ENCODE results near the gene FHIP1B.
"Not testable (repeated sequence)": the region's sequence is repeated elsewhere in the genome, so short reads cannot be mapped to it uniquely, and the experiment has no call there.

The FHIP1B gene

GRCh38 chr11:6234387-6235107 lies at the start of gene FHIP1B:
Gene FHIP1B (minus strand): TSS chr11:6234636. CDS start chr11:6224516, 10,120 bp downstream.
- DNase-seq, result peak; percentile 100

DNA sequence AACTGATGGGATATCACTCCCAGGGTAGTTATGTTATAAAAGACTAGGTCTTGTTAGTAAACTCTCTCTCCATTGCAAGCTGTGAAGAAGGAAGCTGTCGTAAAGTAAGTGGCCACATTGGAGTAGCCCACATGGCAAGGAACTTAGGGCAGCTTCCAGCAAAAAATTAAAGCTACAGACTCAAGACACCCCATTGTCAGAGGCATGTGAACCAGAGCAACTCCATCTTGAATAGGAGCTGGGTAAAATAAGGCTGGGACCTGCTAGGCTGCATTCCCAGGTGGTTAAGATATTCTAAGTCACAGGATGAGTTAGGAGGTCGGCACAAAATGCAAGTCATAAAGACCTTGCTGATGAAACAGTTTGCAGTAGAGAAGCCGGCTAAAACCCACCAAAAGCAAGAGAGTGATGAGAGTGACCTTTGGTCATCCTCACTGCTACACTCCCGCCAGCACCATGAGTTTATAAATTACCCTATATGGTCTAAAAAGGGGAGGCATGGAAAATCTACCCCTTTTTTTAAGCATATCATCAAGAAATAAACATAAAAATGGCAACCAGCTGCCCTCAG lies 49.1 kb upstream of the FHIP1B start:
- DNase-seq, result no peak

DNA sequence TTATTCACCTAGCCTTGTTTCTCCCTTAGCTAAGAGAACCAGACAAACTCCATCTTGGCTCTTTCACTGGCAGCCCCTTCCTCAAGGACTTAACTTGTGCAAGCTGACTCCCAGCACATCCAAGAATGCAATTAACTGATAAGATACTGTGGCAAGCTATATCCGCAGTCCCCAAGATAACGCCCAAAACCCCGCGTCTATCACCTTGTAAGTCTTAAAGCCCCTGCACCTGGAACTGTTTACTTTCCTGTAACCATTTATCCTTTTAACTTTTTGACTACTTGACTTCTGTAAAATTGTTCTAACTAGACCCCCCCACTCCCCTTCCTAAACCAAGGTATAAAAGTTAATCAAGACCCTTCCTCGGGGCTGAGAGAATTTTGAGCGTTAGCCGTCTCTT lies 46.4 kb upstream of the FHIP1B start:
- DNase-seq, result not testable (repeated sequence)

GRCh38 chr11:6273188-6273587 lies 38.8 kb upstream of the FHIP1B start:
- DNase-seq, result no peak

DNA sequence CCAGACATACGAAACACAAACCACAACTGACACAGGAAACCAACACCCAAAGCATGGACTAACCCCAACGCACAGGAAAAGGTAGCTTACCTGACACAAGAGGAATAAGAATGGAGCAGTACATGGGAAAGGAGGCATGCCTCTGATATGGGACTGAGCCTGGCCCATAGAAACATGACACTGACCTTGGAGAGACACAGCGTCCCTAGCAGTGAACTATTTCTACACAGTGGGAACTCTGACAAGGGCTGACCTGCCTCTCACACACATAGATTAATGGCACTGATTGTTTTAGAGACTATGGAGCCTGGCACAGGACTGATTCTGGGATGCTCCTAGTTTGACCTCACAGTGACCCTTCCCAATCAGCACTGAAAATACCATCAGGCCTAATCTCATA lies 37.2 kb upstream of the FHIP1B start:
- no peak for DNase-seq

GRCh38 chr11:6270584-6271246 lies 36.3 kb upstream of the FHIP1B start:
- DNase-seq, result no peak

- DNase-seq, result no peak
Measured at GRCh38 chr11:6269994-6270393, 35.6 kb upstream of the FHIP1B start.

- no peak for DNase-seq
Measured at GRCh38 chr11:6268820-6269219, 34.4 kb upstream of the FHIP1B start.

DNA sequence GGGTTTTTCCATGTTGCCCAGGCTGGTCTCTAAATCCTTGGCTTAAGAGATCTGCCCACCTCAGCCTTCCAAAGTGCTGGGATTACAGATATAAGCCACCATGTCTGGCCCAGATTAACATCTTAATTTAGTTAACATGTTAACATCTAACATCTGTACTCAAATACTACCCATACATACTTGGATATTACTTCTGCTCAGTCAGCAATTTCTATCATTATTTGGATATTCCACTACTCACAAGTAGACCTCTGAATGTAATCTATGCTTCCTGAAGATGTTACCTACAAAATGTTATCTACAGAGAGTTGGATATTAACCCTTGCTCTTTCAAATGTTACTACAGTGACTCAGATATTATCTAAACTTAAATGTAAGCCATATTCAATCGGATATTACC lies 29.2 kb upstream of the FHIP1B start:
- no peak for DNase-seq

GRCh38 chr11:6260207-6260726 lies 25.8 kb upstream of the FHIP1B start:
- no peak for DNase-seq

DNA sequence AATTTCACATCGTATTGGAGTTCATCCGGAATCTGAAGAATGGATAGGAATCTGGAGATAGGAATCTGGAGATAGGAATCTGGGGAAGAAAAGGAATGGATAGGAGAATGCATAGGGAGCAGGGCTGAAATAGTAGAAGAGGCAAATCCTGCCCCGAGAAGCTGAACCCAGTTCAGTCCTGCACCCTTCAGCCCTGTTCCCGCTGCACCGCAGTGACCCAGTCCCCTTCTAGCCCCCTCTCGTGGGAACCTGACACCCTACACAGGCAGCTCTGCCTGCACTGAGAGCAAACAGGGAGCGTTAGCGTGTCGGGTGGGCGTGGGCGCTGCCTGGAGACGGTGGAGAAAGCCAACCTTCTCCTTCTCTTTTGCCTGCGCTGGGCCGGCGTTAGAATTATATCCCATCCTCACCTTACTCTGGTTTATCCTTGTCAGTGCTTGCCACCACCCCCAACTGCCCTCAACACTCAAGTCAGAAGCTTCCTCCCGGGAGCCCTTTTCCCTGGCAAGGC lies 24.2 kb upstream of the FHIP1B start:
- no peak for DNase-seq

GRCh38 chr11:6258141-6258540 lies 23.7 kb upstream of the FHIP1B start:
- no peak for DNase-seq

DNA sequence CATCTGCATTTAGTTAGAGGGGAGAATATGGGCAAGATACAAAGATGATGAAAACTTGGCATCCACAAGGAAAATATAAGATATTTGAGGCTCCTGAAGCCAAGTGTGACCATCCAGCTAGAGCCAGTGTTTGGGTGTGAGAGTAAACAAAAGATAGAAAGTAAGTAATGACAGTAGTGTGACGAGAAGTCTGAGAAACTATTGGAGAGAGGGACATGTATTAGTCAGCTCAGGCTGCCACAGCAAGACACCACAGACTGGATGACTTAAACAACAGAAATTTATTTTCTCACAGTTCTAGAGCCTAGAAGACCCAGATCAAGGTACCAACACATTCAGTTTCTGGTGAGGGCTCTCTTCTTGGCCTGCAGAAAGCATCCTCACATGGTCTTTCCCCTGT lies 18.8 kb upstream of the FHIP1B start:
- no peak for DNase-seq

- no peak for DNase-seq
Measured at GRCh38 chr11:6251990-6252473, 17.6 kb upstream of the FHIP1B start.

DNA sequence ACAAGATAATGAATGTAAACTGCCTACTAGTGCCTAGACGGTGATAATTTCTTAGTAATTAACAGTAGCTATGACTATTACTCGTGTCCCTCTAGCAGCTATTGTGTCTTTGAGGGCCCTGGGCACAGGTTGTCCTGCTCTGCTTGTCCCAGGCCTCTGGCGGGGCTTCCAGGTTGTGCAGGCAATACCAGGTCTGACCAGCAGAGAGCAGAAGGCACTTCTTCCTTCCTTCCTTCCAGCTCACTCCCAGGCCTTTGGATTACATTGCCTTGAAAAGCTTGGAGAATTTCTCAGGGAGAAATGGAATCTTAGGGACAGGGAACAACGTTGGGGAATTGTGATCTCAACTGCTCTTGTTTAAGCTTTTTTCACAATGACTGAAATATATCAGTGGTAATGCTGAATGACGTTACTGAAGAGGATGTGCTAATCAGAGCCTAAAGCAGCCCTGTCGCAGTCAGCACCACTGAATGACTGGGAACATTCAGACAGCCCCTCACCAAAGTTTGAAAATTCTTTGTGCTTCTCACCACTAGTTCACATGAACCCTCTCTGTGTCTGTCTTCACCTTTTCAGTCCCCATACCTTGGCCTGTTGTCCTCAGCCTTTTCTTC lies 16.8 kb upstream of the FHIP1B start:
- DNase-seq, result peak; percentile 58

DNA sequence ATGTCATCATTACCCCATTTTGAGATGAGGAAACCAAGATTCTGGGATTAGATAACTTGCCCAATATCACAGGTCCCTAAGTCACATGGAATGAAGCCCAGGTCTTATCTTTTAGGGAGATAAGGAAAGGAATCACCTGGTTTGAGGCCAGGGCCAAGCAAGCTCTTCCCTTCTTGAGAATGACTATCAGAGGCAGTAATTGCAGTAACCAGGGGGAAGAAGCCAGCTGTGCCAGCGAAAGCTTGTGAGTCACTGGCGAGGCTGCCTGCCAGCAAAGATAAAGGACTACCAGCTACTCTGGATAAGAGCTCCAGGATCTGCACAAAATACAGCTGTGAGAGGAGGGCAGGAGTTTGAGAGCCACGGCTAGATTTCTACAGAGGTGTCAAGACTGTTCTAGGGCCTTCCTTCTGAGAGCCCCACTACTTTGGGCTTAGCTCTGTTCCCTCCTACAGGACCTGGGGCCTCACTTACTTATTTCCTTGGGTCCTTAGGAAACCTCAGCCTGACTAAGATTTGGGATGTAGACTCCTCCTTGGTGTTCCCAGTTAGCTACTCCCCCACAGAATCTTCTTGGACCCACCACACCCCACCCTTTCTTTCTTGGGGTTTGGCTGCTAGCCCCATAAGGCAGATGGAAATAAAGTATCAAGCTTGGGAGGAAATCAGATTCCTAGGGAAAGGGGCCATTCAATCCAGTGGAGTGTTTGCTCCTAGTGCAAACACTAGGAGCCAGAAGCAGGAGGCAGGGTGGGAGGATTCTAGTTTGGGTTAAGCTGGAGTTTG lies 15.5 kb upstream of the FHIP1B start:
- DNase-seq, result peak; percentile 66

DNA sequence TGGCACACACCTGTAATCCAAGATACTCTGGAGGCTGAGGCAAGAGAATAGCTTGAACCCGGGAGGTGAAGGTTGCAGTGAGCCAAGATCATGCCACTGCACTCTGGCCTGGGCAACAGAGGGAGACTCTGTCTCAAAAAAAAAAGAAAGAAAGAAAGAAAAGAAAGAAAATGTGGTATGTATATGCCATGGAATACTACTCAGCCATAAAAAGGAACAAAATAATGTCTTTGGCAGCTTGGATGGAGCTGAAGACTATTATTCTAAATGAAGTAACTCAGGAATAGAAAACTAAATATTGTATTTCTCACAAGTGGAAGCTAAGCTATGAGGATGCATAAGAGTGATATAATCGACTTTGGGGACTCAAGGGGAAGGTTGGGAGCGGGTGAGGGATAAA lies 14.5 kb upstream of the FHIP1B start:
- not testable (repeated sequence) for DNase-seq

DNA sequence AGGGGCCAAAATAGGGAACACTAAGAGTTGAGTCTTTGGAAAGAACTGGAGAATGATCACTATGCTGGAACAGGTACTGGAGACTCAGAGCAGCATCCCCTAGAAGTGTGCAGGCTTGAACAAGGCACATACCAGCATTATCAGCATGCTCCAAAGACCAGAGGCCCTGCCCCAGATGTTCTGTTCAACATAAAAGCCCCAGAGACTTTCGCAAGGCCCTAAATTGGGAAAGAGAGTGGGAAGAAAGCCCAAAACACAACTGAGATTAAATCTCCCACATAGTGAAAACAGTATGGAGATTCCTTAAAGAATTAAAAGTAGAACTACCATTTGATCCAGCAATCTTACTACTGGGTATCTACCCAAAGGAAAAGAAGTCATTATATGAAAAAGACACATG lies 13.8 kb upstream of the FHIP1B start:
- no peak for DNase-seq

GRCh38 chr11:6245536-6245935 lies 11.1 kb upstream of the FHIP1B start:
- no peak for DNase-seq

GRCh38 chr11:6241316-6241715 lies 6.9 kb upstream of the FHIP1B start:
- DNase-seq, result no peak

DNA sequence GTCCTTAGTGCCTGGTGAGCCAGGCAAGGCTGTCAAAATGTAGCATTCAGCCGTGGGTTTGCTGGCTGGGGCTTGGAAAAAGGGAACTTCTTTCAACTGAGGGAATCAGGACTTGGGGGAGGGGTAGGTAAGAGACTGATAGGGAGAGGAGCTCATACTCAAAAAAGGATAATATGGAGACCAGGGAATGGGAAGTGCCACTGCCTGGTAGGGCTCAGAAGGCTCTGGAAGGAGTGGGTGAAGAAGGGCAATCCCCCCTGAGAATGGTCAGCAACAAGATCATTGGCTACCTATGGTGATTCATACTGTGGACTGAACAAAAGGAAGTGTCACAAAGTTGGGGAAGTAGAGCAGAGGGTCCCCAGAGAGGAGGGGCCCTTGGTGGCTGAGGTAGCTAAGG lies 6.3 kb upstream of the FHIP1B start:
- no peak for DNase-seq

GRCh38 chr11:6240139-6240538 lies 5.7 kb upstream of the FHIP1B start:
- no peak for DNase-seq

Measured in kidney glomerular epithelial cell (primary cell).